NCI-H2107 treated with DMSO at 0.1 percent for 48 hours (cell line): Measurements from ENCODE around the gene JPH4.

ENCODE experiments used
- DNase-seq: peaks from one replicate; lab custom pipeline; 2025; ENCODE audit not compliant: unreplicated experiment; lab: John Stamatoyannopoulos, UW

Gene JPH4

DNA sequence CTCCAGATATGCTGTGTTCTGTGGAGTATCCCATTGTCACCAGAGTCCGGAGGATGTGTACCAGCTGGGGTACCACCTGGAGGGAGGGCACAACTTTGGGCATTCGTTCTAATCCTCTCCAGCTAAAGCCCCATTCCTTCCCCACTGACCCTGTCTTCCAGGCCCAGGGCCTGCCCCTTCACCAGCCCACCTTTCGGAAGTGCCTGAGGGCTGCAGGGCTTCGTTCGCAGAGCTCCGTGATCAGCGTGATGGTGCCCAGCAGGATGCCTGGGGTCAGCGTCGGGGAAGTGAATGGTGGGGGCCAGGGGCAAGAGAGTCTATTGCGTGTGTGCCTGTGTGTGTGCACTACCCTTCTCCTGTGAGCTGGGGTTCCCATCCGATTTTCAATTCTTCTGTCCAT lies 13.0 kb downstream of the JPH4 start:
- no peak for DNase-seq

DNA sequence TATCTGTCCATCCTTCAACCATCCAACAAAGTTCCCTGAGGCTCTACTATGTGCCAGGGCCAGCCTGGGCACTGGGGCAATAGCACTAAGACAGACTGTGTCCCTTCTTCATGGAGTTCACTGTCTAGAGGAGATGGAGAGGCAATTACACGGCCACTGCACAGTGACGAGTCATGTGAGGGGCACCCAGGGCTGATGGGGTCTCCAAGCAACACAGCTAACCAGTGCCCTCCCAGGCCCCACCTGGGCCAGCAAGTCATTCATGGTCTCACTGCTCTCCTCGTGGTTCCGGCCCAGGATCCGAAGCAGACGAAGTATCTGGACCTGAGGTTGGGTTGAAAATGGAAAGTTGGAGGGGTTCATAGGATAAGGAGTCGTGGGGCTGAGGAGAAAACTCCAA lies 13.7 kb downstream of the JPH4 start:
- DNase-seq, result no peak

DNA sequence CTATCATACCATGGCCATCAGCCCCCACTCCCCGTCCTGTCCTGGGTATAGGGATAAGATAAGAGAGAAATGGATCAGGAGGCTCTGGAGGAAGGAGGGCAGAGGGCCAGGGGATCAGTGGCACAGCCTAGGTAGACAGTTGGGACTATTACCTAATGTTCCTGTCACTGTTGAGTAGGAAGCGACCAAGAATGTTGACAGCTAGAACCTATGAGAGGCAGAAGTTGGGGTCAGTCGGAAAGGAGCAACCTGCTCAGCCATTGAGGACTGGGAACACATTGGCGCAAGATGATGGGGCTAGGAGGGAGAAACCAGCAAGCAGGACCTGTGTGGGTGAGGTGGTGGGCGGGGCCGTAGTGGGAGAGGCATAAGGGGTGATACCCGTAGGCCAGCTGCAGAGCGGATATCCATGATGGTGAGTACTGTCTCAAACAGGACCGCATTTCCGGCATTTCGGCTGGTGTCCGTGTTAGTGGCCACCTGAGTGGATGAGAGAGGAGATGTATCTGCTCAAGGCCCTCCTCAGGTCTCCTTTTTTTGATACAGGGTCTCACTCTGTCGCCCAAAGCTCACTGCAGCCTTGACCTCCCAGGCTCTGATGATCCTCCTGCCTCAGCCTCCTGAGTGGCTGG lies 14.3 kb downstream of the JPH4 start:
- DNase-seq, result no peak

DNA sequence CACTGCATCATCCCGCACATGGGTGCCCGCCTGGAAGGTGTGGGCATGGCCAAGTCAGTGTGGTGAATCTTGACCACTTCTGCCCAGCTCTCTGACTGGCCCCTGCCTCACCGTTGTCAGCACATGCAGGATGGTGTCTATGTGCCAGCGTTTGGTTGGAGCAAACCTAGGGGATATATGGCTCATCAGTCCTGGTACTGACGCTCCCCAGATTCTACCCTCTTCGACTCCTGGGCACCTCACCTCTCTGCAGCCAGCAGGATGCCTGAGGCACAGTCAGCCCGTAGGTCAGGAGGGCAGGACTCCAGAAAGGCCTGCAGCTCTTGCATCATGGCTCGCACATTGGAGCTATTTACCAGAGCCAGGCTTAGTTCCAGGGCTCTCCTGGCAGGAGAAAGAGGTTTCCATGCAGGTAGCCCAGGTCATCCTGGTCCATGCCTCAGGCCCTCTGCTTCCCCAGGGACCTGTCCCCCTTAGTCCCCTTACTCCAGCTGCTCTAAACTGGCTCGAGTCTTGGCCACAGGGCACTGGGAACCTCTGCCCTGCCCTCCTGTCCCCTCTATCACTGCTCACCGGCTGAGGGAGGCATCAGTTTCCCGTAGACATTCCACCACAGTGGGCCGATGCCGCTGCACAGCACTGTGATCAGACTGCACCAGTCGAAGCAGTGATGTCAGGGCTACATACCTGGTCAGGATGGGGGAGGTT lies 15.0 kb downstream of the JPH4 start:
- DNase-seq, result no peak

DNA sequence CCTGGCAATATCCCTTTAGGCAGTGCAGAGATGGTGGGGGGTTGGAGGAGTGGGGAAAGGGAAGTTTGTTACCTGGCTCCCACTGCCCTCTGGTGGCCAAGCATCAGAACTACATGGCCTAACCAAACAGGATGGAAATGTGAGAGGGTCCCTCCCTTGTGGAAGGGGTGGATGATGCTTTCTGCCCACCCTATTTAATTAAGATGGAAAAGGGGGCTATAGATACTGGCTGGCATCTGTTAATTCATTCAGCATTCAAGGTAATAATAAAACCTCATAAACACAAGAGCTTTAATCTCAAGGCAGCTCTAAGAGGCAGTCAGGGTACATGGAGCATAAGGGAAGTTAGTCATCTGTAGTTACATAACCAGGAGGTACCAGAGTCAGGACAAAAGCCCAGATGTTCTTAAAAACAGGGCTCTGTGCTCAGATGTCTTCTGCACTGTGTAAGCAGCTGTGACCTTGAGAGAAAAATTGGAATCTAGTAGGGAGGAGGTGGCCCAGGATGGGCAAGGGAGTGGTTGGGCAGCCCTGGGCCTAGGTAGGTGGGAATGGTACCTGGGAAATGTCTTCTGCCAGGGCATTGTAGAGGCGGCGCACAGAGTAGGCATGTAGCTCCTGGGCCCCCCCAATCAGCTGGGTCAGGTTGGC lies 15.6 kb downstream of the JPH4 start:
- DNase-seq, result peak; percentile 65

DNA sequence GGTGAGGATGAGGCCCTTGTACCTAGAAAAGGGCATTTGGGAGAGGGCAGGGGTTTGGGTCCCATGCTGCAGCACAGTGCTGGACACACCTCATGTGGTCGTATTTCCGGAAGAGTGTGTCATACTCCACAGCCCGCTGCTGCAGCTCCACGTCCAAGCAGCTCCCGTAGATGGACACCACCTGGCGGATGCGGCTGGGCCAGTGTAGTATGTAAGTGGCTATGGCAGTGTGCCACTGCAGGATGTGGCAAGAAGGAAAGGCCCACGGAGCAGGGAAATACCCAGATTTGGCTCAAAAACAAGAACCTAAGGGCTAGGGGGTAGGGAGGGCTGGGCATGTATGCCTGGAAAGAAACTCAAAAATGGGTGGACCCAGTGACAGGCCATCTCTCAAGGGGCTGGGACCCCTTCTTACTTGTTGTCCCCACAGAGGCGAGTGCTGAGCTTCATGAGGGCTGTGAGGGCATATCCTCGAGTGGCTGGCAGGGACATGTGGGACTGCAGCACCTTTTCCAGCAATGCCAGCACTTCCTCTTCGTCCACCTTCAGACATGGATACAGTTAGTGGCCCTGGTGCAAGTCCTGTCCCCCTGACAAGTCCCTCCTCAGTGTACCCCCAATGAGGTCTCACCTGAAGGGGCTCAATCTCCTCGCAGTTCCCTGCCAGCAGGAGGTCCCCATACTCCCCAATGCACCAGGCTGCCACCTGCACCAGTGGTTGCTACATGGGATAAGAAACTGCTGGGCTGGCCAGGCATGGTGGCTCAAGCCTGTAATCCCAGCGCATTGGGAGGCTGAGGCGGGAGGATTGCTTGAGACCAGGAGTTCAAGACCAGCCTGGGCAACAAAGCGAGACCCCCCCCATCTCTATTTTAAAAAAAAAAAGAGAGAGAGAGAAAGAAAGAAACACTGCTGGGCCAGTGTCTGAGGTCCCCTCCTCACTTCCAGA lies 16.4 kb downstream of the JPH4 start:
- no peak for DNase-seq

DNA sequence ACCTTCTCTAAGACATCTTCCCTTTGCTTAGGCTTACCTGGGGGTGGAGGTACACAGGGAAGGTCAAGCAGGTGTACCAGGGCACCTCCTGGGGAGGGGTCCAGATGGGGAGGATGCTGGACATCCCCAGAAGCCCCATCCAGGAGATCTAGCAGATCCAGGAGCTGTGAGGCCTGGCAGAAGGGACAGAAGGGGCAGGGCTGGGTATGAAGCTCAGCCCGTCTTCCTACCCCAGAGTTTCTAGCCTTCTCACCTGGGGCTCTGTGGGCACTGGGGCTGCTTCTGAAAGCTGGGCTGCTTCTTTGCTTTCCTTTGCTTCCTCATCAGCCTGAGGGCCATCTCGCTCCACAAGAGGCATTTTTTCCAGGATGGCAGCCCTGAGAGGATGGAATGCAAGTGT lies 17.3 kb downstream of the JPH4 start:
- DNase-seq, result no peak

DNA sequence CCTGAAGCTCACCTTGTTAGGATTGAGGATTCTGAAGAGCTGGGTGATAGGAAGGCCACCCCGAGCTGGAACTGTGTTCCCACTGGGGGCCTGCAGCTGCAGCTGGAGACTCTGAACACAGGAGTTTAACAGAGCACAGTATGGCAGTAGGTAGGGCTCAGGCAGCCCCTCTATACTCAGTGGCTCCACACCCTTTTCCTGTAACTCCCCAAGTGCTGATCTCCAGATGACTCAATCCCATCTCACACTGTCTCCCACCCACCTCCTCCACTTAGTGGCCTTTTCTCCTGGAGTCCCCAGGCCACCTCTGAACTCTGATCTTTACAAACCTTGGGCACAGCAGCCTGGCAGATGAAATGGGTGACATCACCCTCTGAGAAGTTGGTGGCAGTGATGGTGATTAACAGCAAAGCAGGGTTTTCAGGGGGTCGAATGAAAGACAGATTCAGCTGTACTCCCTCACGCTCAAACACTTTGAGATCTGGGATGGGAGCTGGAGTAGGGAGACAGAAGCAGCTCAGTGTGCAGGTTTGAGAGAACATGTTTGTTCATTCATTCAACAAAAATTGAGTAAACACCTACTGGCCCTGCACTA lies 18.6 kb downstream of the JPH4 start:
- no peak for DNase-seq

DNA sequence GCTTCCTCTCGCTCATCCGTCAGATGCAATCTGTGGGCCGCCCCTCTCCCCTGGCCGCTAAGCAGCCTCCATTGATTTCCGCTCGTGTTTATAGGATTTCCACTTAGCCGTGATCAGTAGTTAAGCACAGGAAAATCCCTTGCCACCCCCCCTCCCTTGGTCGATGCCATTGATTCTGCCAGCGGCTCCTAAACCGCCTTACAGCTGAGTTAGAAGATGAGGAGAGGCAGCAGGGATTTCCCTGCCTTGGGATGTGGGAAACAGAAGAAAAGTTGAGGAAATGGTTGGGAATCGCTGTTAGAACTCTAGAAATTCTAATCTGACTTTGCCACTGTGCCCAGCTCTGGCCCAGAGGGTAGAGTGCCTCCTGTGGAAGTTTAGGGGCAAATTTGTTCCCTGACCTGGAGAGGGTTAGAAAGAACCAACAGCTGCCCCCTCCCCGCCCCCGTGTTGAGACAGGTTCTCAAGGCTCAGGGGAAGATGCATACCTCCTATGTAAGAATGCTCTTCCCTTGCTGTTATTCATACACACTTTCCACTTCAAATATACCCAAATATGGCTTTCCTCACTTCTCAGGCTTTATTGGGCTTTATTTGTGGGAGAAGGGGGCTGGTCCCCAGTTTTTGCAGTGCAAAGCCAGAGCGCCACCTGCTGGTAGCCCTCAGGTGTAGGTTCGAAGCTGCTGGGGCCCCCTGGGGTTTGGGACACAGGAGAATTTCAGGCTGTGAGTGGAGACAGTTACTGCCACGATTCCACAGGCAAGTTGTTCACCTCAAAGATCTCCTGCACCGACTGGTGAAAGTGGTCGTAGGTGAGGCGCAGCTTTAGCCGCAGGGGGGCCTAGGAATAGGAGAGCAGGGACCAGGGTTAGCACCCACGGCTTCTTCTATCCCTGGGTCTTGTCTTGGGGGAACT lies 19.3 kb downstream of the JPH4 start:
- no peak for DNase-seq

DNA sequence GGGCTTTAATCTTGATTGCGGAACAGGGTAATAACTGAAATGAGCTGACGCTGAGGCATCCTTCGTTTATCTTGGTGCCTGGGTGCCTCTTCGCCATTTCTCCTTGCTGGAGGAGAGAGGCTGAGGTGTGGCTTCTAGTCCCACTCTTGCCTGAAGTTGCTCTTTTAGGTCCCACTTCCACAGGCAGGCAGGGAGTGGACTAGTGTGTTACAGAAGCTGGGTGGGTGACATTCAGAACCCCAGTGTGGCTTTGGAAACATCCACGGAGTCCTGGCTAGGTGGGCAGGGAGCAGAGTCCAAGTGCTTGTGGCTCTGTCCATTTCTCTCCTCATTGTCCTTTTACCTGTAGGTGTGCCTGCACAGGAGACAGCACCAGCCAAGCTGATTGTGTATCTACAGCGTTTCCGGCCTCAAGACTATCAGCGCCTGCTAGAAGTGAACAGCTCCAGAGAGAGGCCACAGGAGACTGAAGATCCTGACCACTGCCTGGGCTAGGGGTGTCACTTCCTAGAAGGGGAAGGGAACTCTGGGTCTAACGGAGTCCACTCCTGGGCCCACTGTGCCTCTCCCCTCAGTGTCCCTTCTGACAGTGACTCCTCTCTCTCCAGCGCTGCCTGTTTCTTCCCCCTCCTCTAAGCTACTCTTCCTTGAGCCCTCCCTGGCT lies 20.1 kb downstream of the JPH4 start:
- DNase-seq, result no peak

DNA sequence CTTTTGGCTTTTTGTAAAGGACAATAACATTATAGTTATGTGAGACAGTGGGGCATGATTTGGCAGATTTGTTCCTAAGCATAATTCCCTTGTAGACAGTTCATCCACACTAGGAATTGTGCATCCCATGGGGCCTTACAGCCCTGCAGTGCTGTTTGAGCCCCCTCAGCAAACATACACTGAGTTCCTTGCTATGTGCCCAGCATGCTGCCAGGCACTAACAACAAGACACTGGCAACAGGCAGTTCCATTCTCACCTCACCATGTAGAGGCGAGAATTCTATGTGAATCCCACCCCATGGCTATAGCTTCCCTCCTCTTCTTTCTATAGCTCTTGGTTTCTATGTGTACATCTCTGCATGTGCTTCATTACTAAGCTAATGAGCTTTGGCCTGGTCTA lies 20.6 kb downstream of the JPH4 start:
- DNase-seq, result no peak

DNA sequence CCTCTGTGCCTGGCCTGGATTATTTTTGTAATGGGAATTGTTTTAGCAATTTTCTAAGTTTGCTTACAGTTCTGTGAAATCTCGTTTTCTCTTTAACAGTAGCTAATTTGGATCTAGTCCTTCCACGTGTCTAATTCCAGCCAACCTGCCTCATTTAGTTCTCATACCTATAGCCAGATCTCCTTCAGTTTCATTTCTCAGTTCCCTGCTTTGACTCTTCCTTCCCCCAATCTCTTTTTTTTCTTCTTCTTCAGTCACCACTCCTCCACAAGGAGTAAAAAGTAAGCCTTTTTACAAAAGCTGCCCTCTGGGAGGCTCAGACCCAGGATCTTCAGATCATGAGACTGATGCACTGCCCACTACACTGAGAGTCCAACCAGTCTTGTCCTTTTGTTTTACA lies 21.1 kb downstream of the JPH4 start:
- no peak for DNase-seq

DNA sequence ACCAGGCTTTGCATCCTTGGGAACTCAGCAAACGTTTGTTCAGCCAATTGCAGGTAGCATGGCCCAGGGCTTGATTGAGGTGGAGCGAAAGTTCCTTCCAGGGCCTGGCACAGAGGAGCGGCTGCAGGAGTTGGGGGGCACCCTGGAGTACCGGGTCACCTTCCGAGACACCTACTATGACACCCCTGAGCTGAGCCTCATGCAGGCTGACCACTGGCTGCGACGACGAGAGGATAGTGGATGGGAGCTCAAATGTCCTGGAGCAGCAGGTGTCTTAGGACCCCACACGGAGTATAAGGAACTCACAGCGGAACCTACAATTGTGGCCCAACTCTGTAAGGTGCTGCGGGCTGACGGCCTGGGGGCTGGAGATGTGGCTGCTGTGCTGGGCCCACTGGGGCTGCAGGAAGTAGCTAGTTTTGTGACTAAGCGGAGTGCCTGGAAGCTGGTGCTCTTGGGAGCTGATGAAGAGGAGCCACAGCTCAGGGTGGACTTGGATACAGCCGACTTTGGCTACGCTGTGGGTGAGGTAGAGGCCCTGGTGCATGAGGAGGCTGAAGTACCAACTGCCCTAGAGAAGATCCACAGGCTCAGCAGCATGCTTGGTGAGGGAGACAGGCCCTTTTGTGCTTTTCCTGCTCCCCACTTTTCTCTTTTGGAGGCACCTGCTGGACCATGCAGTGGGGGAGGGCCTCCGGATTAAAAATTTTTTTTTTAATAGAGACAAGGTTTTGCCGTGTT lies 21.7 kb downstream of the JPH4 start:
- DNase-seq, result no peak

DNA sequence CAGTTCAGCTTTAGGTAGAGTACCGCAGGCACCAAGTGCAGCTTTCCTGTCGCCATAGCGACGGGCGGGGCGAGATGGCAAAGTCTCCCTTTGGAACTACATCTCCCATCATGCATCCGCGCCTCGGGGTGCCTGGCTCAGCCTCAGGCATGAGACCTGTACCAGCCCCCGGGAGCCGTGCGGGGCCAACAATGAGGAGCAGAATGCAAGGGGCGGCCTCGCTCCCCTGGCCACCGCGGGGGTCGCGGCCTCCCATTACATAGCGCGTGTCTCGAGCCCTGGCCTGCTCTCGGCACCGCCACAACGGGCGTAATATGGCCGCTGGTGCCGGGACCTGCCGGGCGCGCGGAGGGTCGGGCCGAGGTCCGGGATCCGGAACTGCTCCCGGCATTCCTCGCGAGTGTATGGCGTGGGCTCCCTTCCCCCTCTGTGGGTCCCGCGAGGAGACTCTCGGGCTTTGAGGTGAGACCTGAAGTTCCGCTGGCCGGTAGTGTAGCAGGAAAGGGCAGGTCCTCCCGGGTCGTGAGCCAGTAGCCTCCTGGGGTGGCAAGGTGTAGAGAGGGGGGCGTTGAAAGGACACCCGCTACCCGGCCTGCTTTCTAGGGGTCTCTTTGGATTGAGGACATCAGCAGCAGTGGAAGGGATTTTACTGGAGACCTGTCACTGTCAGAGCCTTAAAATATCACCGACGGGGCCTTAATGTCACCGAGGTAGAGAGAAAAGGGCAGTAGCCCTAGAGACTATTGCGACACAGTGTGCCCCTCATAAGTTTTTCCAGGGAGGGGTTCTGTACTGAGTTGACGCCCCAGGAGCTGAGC lies 22.5 kb downstream of the JPH4 start, which contains the start of gene THTPA:
THTPA (plus strand) TSS at position 390 of the 818 bp plus-strand sequence. CDS start 487 bp downstream, outside the sequence.
- DNase-seq, result peak; percentile 90

DNA sequence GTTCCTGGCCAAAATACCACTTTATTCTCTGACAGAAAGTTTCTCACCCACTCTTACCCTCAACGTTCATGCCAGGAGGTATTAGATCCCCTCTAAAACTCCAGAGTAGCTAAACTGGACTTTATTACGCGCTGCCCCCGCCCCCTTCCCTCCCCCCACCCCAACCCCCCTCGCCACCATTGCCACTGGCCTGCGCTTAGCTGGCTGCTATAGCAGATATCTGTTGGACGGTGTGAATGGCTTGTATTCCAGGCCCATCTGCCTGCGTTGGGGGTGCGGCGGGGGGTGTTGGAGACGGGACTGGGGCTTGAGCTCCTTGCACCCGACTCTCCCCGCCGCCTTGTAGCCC lies 23.1 kb downstream of the JPH4 start:
- no peak for DNase-seq

DNA sequence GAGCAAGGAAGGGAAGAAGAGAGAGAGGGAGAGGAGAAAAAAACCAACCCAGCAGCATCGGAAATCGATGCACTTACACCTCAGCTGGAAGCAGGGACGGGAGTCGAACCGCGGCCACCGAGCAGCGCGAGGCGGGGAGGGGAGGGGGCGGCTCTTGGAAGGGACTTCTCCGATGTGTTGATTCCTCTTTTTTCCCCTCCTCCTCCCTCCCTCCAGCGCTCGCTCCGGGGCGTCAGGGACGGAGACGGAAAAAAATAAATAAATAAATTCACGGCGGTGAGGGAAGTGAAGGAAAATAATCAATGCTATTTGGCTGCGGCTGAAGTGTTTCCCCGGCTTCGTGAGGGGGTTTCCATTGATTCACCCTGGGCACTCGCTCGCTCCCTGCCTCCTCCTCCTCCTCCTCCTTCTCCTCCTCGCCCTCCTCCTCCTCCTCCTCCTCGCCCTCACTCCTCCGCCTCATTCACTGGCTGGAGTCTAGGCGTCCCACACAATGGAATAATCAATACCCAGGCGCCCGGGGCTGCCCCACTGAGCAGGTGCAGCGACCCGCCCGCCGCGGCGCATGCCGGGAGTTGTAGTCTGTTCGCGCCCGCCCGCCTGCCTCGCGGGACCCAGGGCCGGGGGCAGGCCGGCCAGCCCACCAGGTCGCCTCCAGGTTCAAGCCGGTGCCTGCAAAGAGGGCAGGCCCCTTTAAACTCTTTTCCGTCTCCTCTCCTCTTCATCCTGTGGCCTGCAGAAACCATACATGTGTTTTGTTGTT lies 27.1 kb downstream of the JPH4 start, which contains the start of gene ZFHX2:
ZFHX2 (minus strand) TSS at position 500 of the 763 bp plus-strand sequence. CDS start 16,440 bp downstream, outside the sequence.
- peak; percentile 93 for DNase-seq

DNA sequence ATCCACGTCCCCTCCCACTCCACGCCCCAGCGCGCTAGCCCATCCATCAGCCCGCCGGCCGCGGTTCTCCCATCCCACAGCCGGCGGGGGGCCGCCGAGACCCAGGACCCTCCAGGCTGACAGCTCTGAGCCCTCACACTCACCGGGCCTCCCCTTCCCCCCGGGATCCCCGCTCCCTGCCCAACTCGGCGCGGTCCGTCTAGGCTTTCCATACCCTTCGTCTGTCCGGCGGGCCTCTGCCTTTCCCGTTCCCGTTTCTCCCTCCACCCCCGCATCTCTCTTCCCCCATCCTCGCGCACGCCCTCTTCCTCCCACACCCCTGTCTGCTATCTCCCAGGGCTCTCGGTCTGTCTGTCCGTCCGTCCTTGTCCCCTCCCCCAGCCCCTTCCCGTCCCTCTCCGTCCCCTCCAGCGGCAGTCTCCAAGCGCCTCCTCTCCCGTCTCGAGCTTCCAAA lies 27.8 kb downstream of the JPH4 start:
- DNase-seq, result no peak
